GM12878 (cell line): ENCODE data around the gene GPR107.

Experiments
- CTCF ChIP-seq, 3 experiments: IDR thresholded peaks in 2 of 3; conservative IDR thresholded peaks in 1 of 3; 2 replicates each; pipeline ENCODE4 v1.5.1; 2011; ENCODE audit warnings: low read depth in 3 of 3, low read length in 3 of 3, mild to moderate bottlenecking in 3 of 3, control low read depth in 2 of 3, moderate library complexity in 2 of 3, inconsistent platforms in 1 of 3, mixed read lengths in 1 of 3; ENCODE audit not compliant: control insufficient read depth in 2 of 3, insufficient read depth in 1 of 3; ENCODE audit errors: extremely low read depth in 1 of 3
- EZH2 ChIP-seq: IDR thresholded peaks from 2 replicates; pipeline ENCODE4 v1.6.1; 2012; ENCODE audit warnings: low read depth, mild to moderate bottlenecking, control low read depth, inconsistent platforms, low read length, borderline replicate concordance; ENCODE audit not compliant: control insufficient read depth
- FOXM1 ChIP-seq: IDR thresholded peaks from 2 replicates; pipeline ENCODE4 v1.6.1; 2012; ENCODE audit warnings: low read depth, mild to moderate bottlenecking, inconsistent platforms, low read length, moderate library complexity
- HCFC1 ChIP-seq: fragments of 150-350 bp; IDR thresholded peaks from 2 replicates; pipeline ENCODE4 v1.6.1; 2014; ENCODE audit warnings: low read length
- MYC ChIP-seq: IDR thresholded peaks from 2 replicates; pipeline ENCODE4 v1.6.1; 2011; ENCODE audit warnings: mild to moderate bottlenecking, low read length, moderate library complexity, inconsistent platforms; ENCODE audit not compliant: insufficient read depth, insufficient replicate concordance, insufficient read length, severe bottlenecking
- POLR2A ChIP-seq: IDR thresholded peaks from 2 replicates; pipeline ENCODE4 v1.6.1; 2011; ENCODE audit warnings: low read depth, mild to moderate bottlenecking, low read length
- RCOR1 ChIP-seq: conservative IDR thresholded peaks from 2 replicates; pipeline ENCODE4 v1.6.1; 2012; ENCODE audit warnings: low read depth, low read length, improper control_type of control experiment
- SMC3 ChIP-seq: IDR thresholded peaks from 2 replicates; pipeline ENCODE4 v1.6.1; 2011; ENCODE audit warnings: low read length, improper control_type of control experiment, borderline replicate concordance
- TAF1 ChIP-seq: IDR thresholded peaks from 2 replicates; pipeline ENCODE4 v1.6.1; 2011; ENCODE audit warnings: mild to moderate bottlenecking, low read depth, low read length, borderline replicate concordance
- TF ChIP-seq, protein P1 (sequence below): fragments of 450-650 bp; IDR thresholded peaks from 2 replicates; pipeline ENCODE4 v1.6.1; 2018; ENCODE audit warnings: borderline replicate concordance, mild to moderate bottlenecking; ENCODE audit not compliant: partially characterized antibody
- TF ChIP-seq, protein P2 (sequence below): IDR thresholded peaks from 2 replicates; pipeline ENCODE4 v1.6.1; 2012; ENCODE audit warnings: mild to moderate bottlenecking, low read depth, low read length

DNA sequence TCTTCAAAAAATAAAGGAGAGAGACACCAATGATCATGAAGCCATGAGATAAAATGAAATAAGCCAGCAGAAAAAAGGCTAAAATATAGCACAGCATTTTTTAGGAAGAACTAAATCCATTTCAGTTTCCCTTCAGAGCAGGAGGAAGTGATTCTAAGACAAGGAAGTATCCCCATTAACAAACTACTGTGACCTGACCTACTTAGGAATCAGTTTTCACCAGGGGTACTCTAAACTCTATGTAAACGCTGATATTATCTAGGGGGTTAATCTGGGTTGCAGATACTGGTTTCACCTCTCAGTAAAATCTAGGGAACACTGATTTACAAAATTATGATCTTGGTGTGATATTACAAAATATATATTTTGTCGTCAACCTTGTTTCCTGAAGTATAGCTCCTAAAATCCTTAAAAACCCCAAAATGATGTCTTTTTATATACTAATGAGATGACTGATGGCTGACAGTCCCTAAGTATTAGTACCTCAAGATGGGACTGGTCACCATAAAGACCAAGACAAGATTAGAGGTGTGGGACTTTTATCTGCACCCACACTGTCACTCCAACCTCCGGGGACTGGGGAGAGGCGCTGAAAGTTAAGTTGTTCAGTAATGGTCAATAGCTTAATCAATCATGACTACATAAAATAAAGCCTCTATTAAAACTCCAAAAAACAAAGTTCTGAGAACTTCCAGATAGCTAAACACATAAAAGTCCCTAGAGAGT lies 7.8 kb upstream of the GPR107 start:
- TF ChIP-seq, protein P1, sequence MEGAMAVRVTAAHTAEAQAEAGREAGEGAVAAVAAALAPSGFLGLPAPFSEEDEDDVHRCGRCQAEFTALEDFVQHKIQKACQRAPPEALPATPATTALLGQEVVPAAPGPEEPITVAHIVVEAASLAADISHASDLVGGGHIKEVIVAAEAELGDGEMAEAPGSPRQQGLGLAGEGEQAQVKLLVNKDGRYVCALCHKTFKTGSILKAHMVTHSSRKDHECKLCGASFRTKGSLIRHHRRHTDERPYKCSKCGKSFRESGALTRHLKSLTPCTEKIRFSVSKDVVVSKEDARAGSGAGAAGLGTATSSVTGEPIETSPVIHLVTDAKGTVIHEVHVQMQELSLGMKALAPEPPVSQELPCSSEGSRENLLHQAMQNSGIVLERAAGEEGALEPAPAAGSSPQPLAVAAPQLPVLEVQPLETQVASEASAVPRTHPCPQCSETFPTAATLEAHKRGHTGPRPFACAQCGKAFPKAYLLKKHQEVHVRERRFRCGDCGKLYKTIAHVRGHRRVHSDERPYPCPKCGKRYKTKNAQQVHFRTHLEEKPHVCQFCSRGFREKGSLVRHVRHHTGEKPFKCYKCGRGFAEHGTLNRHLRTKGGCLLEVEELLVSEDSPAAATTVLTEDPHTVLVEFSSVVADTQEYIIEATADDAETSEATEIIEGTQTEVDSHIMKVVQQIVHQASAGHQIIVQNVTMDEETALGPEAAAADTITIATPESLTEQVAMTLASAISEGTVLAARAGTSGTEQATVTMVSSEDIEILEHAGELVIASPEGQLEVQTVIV, result no peak
- no peak for TF ChIP-seq POLR2A
- TF ChIP-seq MYC, result no peak
- TF ChIP-seq FOXM1, result no peak
- no peak for TF ChIP-seq EZH2
- TF ChIP-seq TAF1, result no peak
- TF ChIP-seq, protein P2, sequence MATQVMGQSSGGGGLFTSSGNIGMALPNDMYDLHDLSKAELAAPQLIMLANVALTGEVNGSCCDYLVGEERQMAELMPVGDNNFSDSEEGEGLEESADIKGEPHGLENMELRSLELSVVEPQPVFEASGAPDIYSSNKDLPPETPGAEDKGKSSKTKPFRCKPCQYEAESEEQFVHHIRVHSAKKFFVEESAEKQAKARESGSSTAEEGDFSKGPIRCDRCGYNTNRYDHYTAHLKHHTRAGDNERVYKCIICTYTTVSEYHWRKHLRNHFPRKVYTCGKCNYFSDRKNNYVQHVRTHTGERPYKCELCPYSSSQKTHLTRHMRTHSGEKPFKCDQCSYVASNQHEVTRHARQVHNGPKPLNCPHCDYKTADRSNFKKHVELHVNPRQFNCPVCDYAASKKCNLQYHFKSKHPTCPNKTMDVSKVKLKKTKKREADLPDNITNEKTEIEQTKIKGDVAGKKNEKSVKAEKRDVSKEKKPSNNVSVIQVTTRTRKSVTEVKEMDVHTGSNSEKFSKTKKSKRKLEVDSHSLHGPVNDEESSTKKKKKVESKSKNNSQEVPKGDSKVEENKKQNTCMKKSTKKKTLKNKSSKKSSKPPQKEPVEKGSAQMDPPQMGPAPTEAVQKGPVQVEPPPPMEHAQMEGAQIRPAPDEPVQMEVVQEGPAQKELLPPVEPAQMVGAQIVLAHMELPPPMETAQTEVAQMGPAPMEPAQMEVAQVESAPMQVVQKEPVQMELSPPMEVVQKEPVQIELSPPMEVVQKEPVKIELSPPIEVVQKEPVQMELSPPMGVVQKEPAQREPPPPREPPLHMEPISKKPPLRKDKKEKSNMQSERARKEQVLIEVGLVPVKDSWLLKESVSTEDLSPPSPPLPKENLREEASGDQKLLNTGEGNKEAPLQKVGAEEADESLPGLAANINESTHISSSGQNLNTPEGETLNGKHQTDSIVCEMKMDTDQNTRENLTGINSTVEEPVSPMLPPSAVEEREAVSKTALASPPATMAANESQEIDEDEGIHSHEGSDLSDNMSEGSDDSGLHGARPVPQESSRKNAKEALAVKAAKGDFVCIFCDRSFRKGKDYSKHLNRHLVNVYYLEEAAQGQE, result no peak
- no peak for TF ChIP-seq CTCF (IDR thresholded peaks at IDR 0.05 in 2 of 3, conservative IDR thresholded peaks at IDR 0.05 in 1 of 3; ENCODE audit: control insufficient read depth in 2 of 3, extremely low read depth in 1 of 3, insufficient read depth in 1 of 3, low read depth in 3 of 3, low read length in 3 of 3)
- TF ChIP-seq SMC3, result no peak
- no peak for TF ChIP-seq RCOR1
- TF ChIP-seq HCFC1, result no peak
